Immature natural killer cell (primary cell): ENCODE data around the gene PDZRN4. TPM values are rescaled to one million over a fixed set of nuclear protein-coding genes. Genes with fewer than 3 reads are reported as not detected.
A peak's percentile ranks its signal among the peaks of the same experiment; 100 is the strongest.

ENCODE experiments used
- DNase-seq, 3 donors: peaks; one replicate each; pipeline ENCODE4 v3.0.0; 2022; ENCODE audit warnings: mixed read lengths in 1 of 3
- H3K27ac Mint-ChIP-seq, 6 donors: one replicate each; pipeline ENCODE4 v1.8.0; 2020; ENCODE audit warnings: mixed read lengths in 6 of 6, mild to moderate bottlenecking in 5 of 6, inconsistent platforms in 4 of 6, moderate library complexity in 3 of 6
- H3K27me3 Mint-ChIP-seq, 3 donors: one replicate each; pipeline ENCODE4 v1.8.0; 2020 to 2021; ENCODE audit warnings: low read depth in 3 of 3, mild to moderate bottlenecking in 3 of 3, mixed read lengths in 3 of 3, moderate library complexity in 3 of 3, inconsistent platforms in 1 of 3
- H3K36me3 Mint-ChIP-seq, 3 donors: one replicate each; pipeline ENCODE4 v1.8.0; 2020; ENCODE audit warnings: mixed read lengths in 3 of 3, inconsistent platforms in 2 of 3, mild to moderate bottlenecking in 2 of 3
- H3K4me1 Mint-ChIP-seq, 2 donors: one replicate each; pipeline ENCODE4 v1.8.0; 2020; ENCODE audit warnings: inconsistent platforms in 2 of 2, mild to moderate bottlenecking in 2 of 2, mixed read lengths in 2 of 2, moderate library complexity in 1 of 2
- H3K4me3 Mint-ChIP-seq, 5 donors: one replicate each; pipeline ENCODE4 v1.8.0; 2020; ENCODE audit warnings: mild to moderate bottlenecking in 5 of 5, mixed read lengths in 5 of 5, inconsistent platforms in 3 of 5, moderate library complexity in 3 of 5
- H3K9me3 Mint-ChIP-seq, 6 donors: one replicate each; pipeline ENCODE4 v1.8.0; 2020; ENCODE audit warnings: mild to moderate bottlenecking in 6 of 6, mixed read lengths in 6 of 6, inconsistent platforms in 4 of 6, moderate library complexity in 3 of 6
- polyA plus RNA-seq, 3 donors: library from polyadenylated mRNA; unstranded; fragments of 300-500 nt; fragmentation: Illumina TruSeq; gene quantifications; one replicate each; pipeline ENCODE4 v1.2.3, GENCODE V29; 2021

PDZRN4 gene
- polyA plus RNA-seq, 3 donors from 2014 or later = not detected

GRCh38 chr12:41364211-41364610 lies 176.1 kb downstream of the PDZRN4 start:
- Mint-ChIP-seq H3K4me1 (no peaks in the 10 kb centered on the region), H3K27ac (no peak overlapping the region), H3K9me3 (peaks cover 0 to 14% (median 5%) of the 10 kb centered on the region in 6 donors), H3K27me3 (no peaks in the 10 kb centered on the region), H3K36me3 (no peaks in the 10 kb centered on the region), H3K4me3 (no peak overlapping the region)
- DNase-seq = no peak

GRCh38 chr12:41365653-41366171 lies 177.6 kb downstream of the PDZRN4 start:
- no peak overlapping the region for H3K27ac Mint-ChIP-seq
- peaks cover 0 to 3% (median 0%) of the 10 kb centered on the region in 3 donors for H3K27me3 Mint-ChIP-seq
- H3K4me1 Mint-ChIP-seq = no peaks in the 10 kb centered on the region
- H3K4me3 Mint-ChIP-seq = no peak overlapping the region
- H3K36me3 Mint-ChIP-seq = no peaks in the 10 kb centered on the region
- H3K9me3 Mint-ChIP-seq = peaks cover 0 to 11% (median 3%) of the 10 kb centered on the region in 6 donors
- DNase-seq = no peak

- Mint-ChIP-seq H3K9me3 (peaks cover 6 to 15% (median 9%) of the 10 kb centered on the region in 6 donors), H3K36me3 (no peaks in the 10 kb centered on the region), H3K27me3 (peaks cover 0 to 3% (median 0%) of the 10 kb centered on the region in 3 donors), H3K4me3 (no peak overlapping the region), H3K4me1 (no peaks in the 10 kb centered on the region), H3K27ac (no peak overlapping the region)
- no peak for DNase-seq
Measured at GRCh38 chr12:41367726-41368405, 179.7 kb downstream of the PDZRN4 start.

GRCh38 chr12:41380878-41381277 lies 192.8 kb downstream of the PDZRN4 start:
- H3K4me1 Mint-ChIP-seq = no peaks in the 10 kb centered on the region
- H3K36me3 Mint-ChIP-seq = no peaks in the 10 kb centered on the region
- no peaks in the 10 kb centered on the region for H3K27me3 Mint-ChIP-seq
- peaks cover 4 to 36% (median 8%) of the 10 kb centered on the region in 6 donors for H3K9me3 Mint-ChIP-seq
- H3K4me3 Mint-ChIP-seq = no peak overlapping the region
- H3K27ac Mint-ChIP-seq = no peak overlapping the region
- DNase-seq = no peak

- Mint-ChIP-seq H3K27ac (no peak overlapping the region), H3K36me3 (no peaks in the 10 kb centered on the region), H3K4me1 (no peaks in the 10 kb centered on the region), H3K27me3 (no peaks in the 10 kb centered on the region), H3K4me3 (no peak overlapping the region), H3K9me3 (peaks cover 0 to 10% (median 7%) of the 10 kb centered on the region in 6 donors)
- DNase-seq = no peak
Measured at GRCh38 chr12:41402801-41403200, 214.7 kb downstream of the PDZRN4 start.

GRCh38 chr12:41407232-41407799 lies 219.2 kb downstream of the PDZRN4 start:
- H3K36me3 Mint-ChIP-seq = no peaks in the 10 kb centered on the region
- H3K4me1 Mint-ChIP-seq = no peaks in the 10 kb centered on the region
- peaks cover 2 to 10% (median 5%) of the 10 kb centered on the region in 6 donors for H3K9me3 Mint-ChIP-seq
- H3K27me3 Mint-ChIP-seq = peaks cover 0 to 4% (median 0%) of the 10 kb centered on the region in 3 donors
- no peak for DNase-seq
- no peak overlapping the region for H3K4me3 Mint-ChIP-seq
- H3K27ac Mint-ChIP-seq = no peak overlapping the region

GRCh38 chr12:41409628-41410027 lies 221.5 kb downstream of the PDZRN4 start:
- no peak for DNase-seq
- Mint-ChIP-seq H3K27ac (no peak overlapping the region), H3K27me3 (peaks cover 0 to 4% (median 0%) of the 10 kb centered on the region in 3 donors), H3K36me3 (no peaks in the 10 kb centered on the region), H3K4me1 (no peaks in the 10 kb centered on the region), H3K4me3 (no peak overlapping the region), H3K9me3 (peaks cover 0 to 8% (median 2%) of the 10 kb centered on the region in 6 donors)

- Mint-ChIP-seq H3K36me3 (no peaks in the 10 kb centered on the region), H3K27ac (no peak overlapping the region), H3K4me3 (no peak overlapping the region), H3K4me1 (no peaks in the 10 kb centered on the region), H3K9me3 (peaks cover 0 to 11% (median 2%) of the 10 kb centered on the region in 6 donors), H3K27me3 (peaks cover 0 to 2% (median 0%) of the 10 kb centered on the region in 3 donors)
- no peak for DNase-seq
Measured at GRCh38 chr12:41418586-41418985, 230.5 kb downstream of the PDZRN4 start.

- no peak overlapping the region for H3K27ac Mint-ChIP-seq
- peaks cover 0 to 3% (median 0%) of the 10 kb centered on the region in 3 donors for H3K27me3 Mint-ChIP-seq
- H3K9me3 Mint-ChIP-seq = peaks cover 0 to 11% (median 3%) of the 10 kb centered on the region in 6 donors
- H3K4me3 Mint-ChIP-seq = no peak overlapping the region
- no peaks in the 10 kb centered on the region for H3K36me3 Mint-ChIP-seq
- H3K4me1 Mint-ChIP-seq = no peaks in the 10 kb centered on the region
- no peak for DNase-seq
Measured at GRCh38 chr12:41419131-41419893, 231.2 kb downstream of the PDZRN4 start.

- Mint-ChIP-seq H3K4me1 (no peaks in the 10 kb centered on the region), H3K4me3 (no peak overlapping the region), H3K9me3 (peaks cover 0 to 11% (median 4%) of the 10 kb centered on the region in 6 donors), H3K27ac (no peak overlapping the region), H3K36me3 (no peaks in the 10 kb centered on the region), H3K27me3 (peaks cover 0 to 4% (median 3%) of the 10 kb centered on the region in 3 donors)
- DNase-seq = no peak
Measured at GRCh38 chr12:41424651-41425050, 236.5 kb downstream of the PDZRN4 start.

GRCh38 chr12:41433460-41433859 lies 245.3 kb downstream of the PDZRN4 start:
- peaks cover 0 to 6% (median 1%) of the 10 kb centered on the region in 6 donors for H3K9me3 Mint-ChIP-seq
- no peak overlapping the region for H3K4me3 Mint-ChIP-seq
- H3K4me1 Mint-ChIP-seq = peaks cover 2 to 12% of the 10 kb centered on the region in 2 donors
- no peak overlapping the region for H3K27ac Mint-ChIP-seq
- H3K36me3 Mint-ChIP-seq = no peaks in the 10 kb centered on the region
- H3K27me3 Mint-ChIP-seq = peaks cover 0 to 4% (median 2%) of the 10 kb centered on the region in 3 donors
- DNase-seq = no peak

GRCh38 chr12:41436076-41436475 lies 248.0 kb downstream of the PDZRN4 start:
- no peak overlapping the region for H3K27ac Mint-ChIP-seq

GRCh38 chr12:41437563-41437962 lies 249.4 kb downstream of the PDZRN4 start:
- H3K27me3 Mint-ChIP-seq = peaks cover 0 to 2% (median 0%) of the 10 kb centered on the region in 3 donors

More at GRCh38 chr12:41436076-41436475, 248.0 kb downstream of the PDZRN4 start:
- no peak for DNase-seq
- Mint-ChIP-seq H3K4me1 (peaks cover 2 to 12% of the 10 kb centered on the region in 2 donors), H3K9me3 (peaks cover 0 to 6% (median 0%) of the 10 kb centered on the region in 6 donors), H3K27me3 (peaks cover 0 to 2% (median 2%) of the 10 kb centered on the region in 3 donors), H3K36me3 (no peaks in the 10 kb centered on the region), H3K4me3 (no peak overlapping the region)

More at GRCh38 chr12:41437563-41437962, 249.4 kb downstream of the PDZRN4 start:
- Mint-ChIP-seq H3K36me3 (no peaks in the 10 kb centered on the region), H3K27ac (no peak overlapping the region), H3K4me1 (peaks cover 2 to 12% of the 10 kb centered on the region in 2 donors), H3K4me3 (peak overlapping the region in 1 of 5 donors; percentile 36), H3K9me3 (peaks cover 0 to 6% (median 0%) of the 10 kb centered on the region in 6 donors)
- DNase-seq = no peak
